Liver (tissue), 9 donors: ENCODE results near the gene CHST1. TPM values are rescaled to one million over a fixed set of nuclear protein-coding genes. Genes with fewer than 3 reads are reported as not detected.
A peak's percentile ranks its signal among the peaks of the same experiment; 100 is the strongest.

Experiments
- DNase-seq: peaks from one replicate; pipeline ENCODE4 v3.0.0-alpha.2; 2017; ENCODE audit warnings: low spot score
- H3K27ac ChIP-seq, 2 donors: one replicate each; pipeline ENCODE4 v1.7.0; 2013; ENCODE audit warnings: inconsistent platforms in 2 of 2, low read length in 2 of 2, control low read depth in 1 of 2, low read depth in 1 of 2, mild to moderate bottlenecking in 1 of 2
- H3K27me3 ChIP-seq, 4 donors: one replicate each; pipeline versions ENCODE4 v1.6.1 to v1.7.0; 2013; ENCODE audit warnings: low read length in 3 of 4, inconsistent platforms in 1 of 4, mild to moderate bottlenecking in 1 of 4, moderate library complexity in 1 of 4; ENCODE audit not compliant: control insufficient read depth in 4 of 4, insufficient read depth in 4 of 4
- H3K36me3 ChIP-seq, 4 donors: one replicate each; pipeline versions ENCODE4 v1.6.1 to v1.7.0; 2013; ENCODE audit warnings: low read length in 3 of 4, mild to moderate bottlenecking in 3 of 4, low read depth in 1 of 4, moderate library complexity in 1 of 4; ENCODE audit not compliant: control insufficient read depth in 4 of 4, insufficient read depth in 3 of 4
- H3K4me1 ChIP-seq, 4 donors: one replicate each; pipeline versions ENCODE4 v1.6.1 to v1.7.0; 2013; ENCODE audit warnings: low read length in 3 of 4, mild to moderate bottlenecking in 3 of 4, moderate library complexity in 1 of 4; ENCODE audit not compliant: control insufficient read depth in 4 of 4, insufficient read depth in 4 of 4
- H3K4me3 ChIP-seq, 3 donors: one replicate each; pipeline versions ENCODE4 v1.6.1 to v1.7.0; 2013; ENCODE audit warnings: low read length in 3 of 3, control low read depth in 1 of 3, low read depth in 1 of 3, mild to moderate bottlenecking in 1 of 3
- H3K9ac ChIP-seq, 2 donors: one replicate each; pipeline ENCODE4 v1.7.0; 2013; ENCODE audit warnings: low read length in 2 of 2, mild to moderate bottlenecking in 2 of 2, moderate library complexity in 2 of 2, control low read depth in 1 of 2, low read depth in 1 of 2
- H3K9me3 ChIP-seq, 4 donors: one replicate each; pipeline versions ENCODE4 v1.6.1 to v1.7.0; 2013; ENCODE audit warnings: low read length in 3 of 4; ENCODE audit not compliant: control insufficient read depth in 4 of 4
- EGR1 ChIP-seq, 2 donors: IDR thresholded peaks; 2 replicates each; pipeline ENCODE4 v1.6.1; 2016 to 2018; ENCODE audit warnings: antibody characterized with exemption in 2 of 2, low read depth in 2 of 2
- FOXA1 ChIP-seq: IDR thresholded peaks from 2 replicates; pipeline ENCODE4 v1.6.1; 2016; ENCODE audit warnings: antibody characterized with exemption
- FOXA2 ChIP-seq: IDR thresholded peaks from 2 replicates; pipeline ENCODE4 v1.6.1; 2016; ENCODE audit warnings: antibody characterized with exemption
- GABPA ChIP-seq, 2 donors: IDR thresholded peaks in 1 of 2; conservative IDR thresholded peaks in 1 of 2; 2 replicates each; pipeline ENCODE4 v1.6.1; 2016; ENCODE audit warnings: antibody characterized with exemption in 2 of 2, mild to moderate bottlenecking in 1 of 2, moderate library complexity in 1 of 2
- HNF4A ChIP-seq, 2 donors: conservative IDR thresholded peaks; 2 replicates each; pipeline ENCODE4 v1.6.1; 2016; ENCODE audit warnings: antibody characterized with exemption in 2 of 2, mild to moderate bottlenecking in 2 of 2
- HNF4G ChIP-seq: IDR thresholded peaks from 2 replicates; pipeline ENCODE4 v1.6.1; 2016; ENCODE audit warnings: antibody characterized with exemption
- JUND ChIP-seq, 2 donors: IDR thresholded peaks; 2 replicates each; pipeline ENCODE4 v1.6.1; 2016; ENCODE audit warnings: antibody characterized with exemption in 2 of 2
- NR2F2 ChIP-seq: IDR thresholded peaks from 2 replicates; pipeline ENCODE4 v1.6.1; 2016; ENCODE audit warnings: antibody characterized with exemption
- RAD21 ChIP-seq, 2 donors: IDR thresholded peaks; 2 replicates each; pipeline ENCODE4 v1.6.1; 2016; ENCODE audit warnings: antibody characterized with exemption in 2 of 2, mild to moderate bottlenecking in 2 of 2
- SP1 ChIP-seq: IDR thresholded peaks from 2 replicates; pipeline ENCODE4 v1.6.1; 2018; ENCODE audit warnings: antibody characterized with exemption, mild to moderate bottlenecking
- TAF1 ChIP-seq: conservative IDR thresholded peaks from 2 replicates; pipeline ENCODE4 v1.6.1; 2016; ENCODE audit warnings: antibody characterized with exemption, mild to moderate bottlenecking
- YY1 ChIP-seq: IDR thresholded peaks from 2 replicates; pipeline ENCODE4 v1.6.1; 2016; ENCODE audit warnings: antibody characterized with exemption, mild to moderate bottlenecking
- WGBS: extraction: QIAGEN DNeasy Blood & Tissue Kit; methylation state at CpG from one replicate; pipeline ENCODE4 v1.1.7; 2013; 5-methylcytosine and 5-hydroxymethylcytosine counted together
- polyA plus RNA-seq, 2 donors: library from polyadenylated mRNA; stranded (reverse) in 1 of 2; unstranded in 1 of 2; fragments of 200-250 nt in 1 of 2; fragments of >200 nt in 1 of 2; fragmentation: Nextera tagmentation in 1 of 2; extraction: Ambion mirVana in 1 of 2; gene quantifications; one replicate each; pipeline versions ENCODE4 v1.2.1 to v1.2.3, GENCODE V29; 2013 to 2015
- total RNA-seq, 2 donors: library from RNA; depleted of rRNA; stranded (reverse); fragments of >200 nt; gene quantifications; one replicate each; pipeline ENCODE4 v1.2.3, GENCODE V29; 2014
- TF ChIP-seq, protein P1 (sequence below): IDR thresholded peaks from 2 replicates; pipeline ENCODE4 v1.6.1; 2016; ENCODE audit warnings: antibody characterized with exemption
- TF ChIP-seq, protein P2 (sequence below): IDR thresholded peaks from 2 replicates; pipeline ENCODE4 v1.6.1; 2016; ENCODE audit warnings: antibody characterized with exemption
- TF ChIP-seq, protein P3 (sequence below): IDR thresholded peaks from 2 replicates; pipeline ENCODE4 v1.6.1; 2016; ENCODE audit warnings: antibody characterized with exemption
- TF ChIP-seq, protein P4 (sequence below): fragments of 150-350 bp; IDR thresholded peaks from 2 replicates; pipeline ENCODE4 v1.5.1; 2017; ENCODE audit warnings: improper control_type of control experiment, low read depth, low read length; ENCODE audit not compliant: missing input control
- TF ChIP-seq, protein P5 (sequence below): IDR thresholded peaks from 2 replicates; pipeline ENCODE4 v1.6.1; 2016; ENCODE audit warnings: antibody characterized with exemption, mild to moderate bottlenecking
- donor health status: healthy.
- donor health status: healthy.
- donor health status: healthy.
- donor health status: healthy.
- donor health status: healthy.

Gene CHST1
- total and polyA plus RNA-seq, 4 donors = 0.23 to 0.81 (median 0.45) TPM

DNA sequence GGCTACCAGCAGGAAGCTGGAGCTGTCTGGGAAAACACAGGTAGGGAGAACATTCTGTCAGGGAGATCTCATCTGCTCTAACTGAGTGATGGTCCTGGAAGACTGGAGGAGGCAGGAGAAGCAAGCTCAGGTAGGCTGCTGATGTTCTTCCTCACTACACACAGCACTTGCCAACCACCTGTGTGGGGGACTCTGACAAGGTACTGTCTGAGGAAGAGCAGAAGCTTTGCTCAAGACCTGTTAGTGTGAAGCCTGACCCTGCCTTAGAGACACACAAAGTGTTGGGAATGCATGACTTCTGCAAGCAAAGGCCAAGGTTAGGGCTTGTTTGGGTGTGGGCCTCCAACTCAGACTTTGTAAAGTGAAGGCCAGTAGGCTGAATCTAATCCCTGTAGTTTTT, 46.5 kb downstream of the CHST1 start (continued):
- no peak for TF ChIP-seq TAF1

DNA sequence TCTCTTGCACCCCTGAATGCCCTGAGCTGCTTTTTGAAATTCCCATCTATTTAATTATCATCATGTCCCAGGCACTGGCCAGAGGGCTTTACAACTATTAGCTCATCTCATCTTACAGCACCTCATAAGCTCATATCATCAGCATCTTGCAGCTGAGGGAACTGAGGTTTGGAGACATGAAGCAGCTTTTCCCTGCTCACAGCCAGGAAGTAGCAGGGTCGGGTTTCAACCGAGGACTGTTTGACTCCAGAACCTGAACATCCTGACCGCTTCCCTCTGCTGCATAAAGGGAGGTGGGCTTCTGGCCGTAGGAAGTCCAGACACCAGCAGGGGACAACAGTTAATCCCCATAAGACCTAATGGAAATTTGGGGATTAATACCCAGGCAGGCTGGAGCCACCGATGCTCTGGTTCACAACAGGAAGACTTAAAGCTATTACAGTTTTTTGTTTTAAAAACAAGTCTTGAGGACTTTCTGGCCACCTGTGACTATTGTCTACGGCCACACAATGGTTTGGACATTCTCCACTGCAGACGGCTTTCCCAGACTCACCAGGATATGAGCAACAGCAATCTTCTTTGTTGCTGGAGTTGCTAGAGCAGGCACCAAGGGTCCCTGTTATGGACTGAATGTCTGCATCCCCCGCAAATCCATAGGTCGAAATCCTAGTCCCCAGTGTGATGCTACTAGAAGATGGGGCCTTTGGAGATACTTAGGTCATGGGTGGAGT, 47.4 kb downstream of the CHST1 start:
- WGBS = 56% methylated on average over 9 of the region's 9 CpGs
- TF ChIP-seq, protein P1, sequence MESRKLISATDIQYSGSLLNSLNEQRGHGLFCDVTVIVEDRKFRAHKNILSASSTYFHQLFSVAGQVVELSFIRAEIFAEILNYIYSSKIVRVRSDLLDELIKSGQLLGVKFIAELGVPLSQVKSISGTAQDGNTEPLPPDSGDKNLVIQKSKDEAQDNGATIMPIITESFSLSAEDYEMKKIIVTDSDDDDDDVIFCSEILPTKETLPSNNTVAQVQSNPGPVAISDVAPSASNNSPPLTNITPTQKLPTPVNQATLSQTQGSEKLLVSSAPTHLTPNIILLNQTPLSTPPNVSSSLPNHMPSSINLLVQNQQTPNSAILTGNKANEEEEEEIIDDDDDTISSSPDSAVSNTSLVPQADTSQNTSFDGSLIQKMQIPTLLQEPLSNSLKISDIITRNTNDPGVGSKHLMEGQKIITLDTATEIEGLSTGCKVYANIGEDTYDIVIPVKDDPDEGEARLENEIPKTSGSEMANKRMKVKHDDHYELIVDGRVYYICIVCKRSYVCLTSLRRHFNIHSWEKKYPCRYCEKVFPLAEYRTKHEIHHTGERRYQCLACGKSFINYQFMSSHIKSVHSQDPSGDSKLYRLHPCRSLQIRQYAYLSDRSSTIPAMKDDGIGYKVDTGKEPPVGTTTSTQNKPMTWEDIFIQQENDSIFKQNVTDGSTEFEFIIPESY = no peak
- TF ChIP-seq FOXA1 (no peak), HNF4G (no peak), RAD21 (IDR thresholded peaks at IDR 0.05) (no peak), FOXA2 (no peak), GABPA (IDR thresholded peaks at IDR 0.05 in 1 of 2, conservative IDR thresholded peaks at IDR 0.05 in 1 of 2) (no peak), NR2F2 (no peak), SP1 (no peak), TAF1 (no peak)
- TF ChIP-seq, protein P2, sequence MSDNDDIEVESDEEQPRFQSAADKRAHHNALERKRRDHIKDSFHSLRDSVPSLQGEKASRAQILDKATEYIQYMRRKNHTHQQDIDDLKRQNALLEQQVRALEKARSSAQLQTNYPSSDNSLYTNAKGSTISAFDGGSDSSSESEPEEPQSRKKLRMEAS = no peak
- TF ChIP-seq, protein P3, sequence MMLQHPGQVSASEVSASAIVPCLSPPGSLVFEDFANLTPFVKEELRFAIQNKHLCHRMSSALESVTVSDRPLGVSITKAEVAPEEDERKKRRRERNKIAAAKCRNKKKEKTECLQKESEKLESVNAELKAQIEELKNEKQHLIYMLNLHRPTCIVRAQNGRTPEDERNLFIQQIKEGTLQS = no peak
- peaks cover 6 to 17% (median 10%) of the 10 kb centered on the region in 4 donors for H3K9me3 ChIP-seq
- no peaks in the 10 kb centered on the region for H3K4me1 ChIP-seq
- no peak overlapping the region for H3K27ac ChIP-seq
- H3K4me3 ChIP-seq = no peak overlapping the region
- DNase-seq = no peak
- H3K9ac ChIP-seq = no peak overlapping the region
- peaks cover 0 to 2% (median 0%) of the 10 kb centered on the region in 4 donors for H3K27me3 ChIP-seq
- H3K36me3 ChIP-seq = no peaks in the 10 kb centered on the region

DNA sequence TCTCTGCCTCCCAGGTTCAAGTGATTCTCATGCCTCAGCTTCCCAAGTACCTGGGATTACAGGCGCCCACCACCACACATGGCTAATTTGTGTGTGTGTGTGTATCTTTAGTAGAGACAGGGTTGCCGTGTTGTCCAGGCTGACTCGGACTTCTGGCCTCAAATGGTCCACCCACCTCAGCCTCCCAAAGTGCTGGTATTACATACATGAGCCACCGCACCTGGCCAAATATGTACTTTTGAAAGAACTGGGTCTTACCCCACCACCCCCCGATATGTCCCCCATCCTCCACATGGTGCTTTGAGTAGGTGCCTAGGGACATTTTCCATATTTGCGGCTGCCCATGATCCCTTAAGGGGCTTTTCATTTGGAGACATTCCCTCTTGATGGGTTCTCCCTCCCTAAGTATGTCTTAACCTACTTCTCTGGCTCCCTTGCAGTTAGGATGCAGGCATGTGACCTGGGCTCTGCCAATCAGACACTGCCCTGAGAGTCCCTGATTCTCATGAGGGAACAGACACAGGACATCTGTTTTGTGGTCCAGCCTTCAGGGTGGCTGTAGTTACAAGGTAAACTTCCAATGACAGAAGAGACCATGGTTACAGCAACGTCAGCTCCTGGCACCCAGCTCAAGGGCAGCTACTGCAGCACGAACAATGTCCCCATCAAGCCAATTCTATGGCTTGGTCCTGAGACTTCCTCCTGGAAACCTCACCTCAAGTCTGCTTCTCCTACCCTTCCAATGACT, 48.4 kb downstream of the CHST1 start:
- Histone ChIP-seq H3K36me3 (no peaks in the 10 kb centered on the region), H3K4me1 (no peaks in the 10 kb centered on the region), H3K4me3 (no peak overlapping the region), H3K27ac (no peak overlapping the region), H3K27me3 (peaks cover 0 to 2% (median 0%) of the 10 kb centered on the region in 4 donors), H3K9ac (no peak overlapping the region), H3K9me3 (peaks cover 6 to 17% (median 10%) of the 10 kb centered on the region in 4 donors)
- 85% methylated on average over 8 of the region's 8 CpGs for WGBS
- peak; percentile 5 for DNase-seq
- TF ChIP-seq RAD21 (IDR thresholded peaks at IDR 0.05) (no peak), TAF1 (no peak), JUND (IDR thresholded peaks at IDR 0.05) (no peak), FOXA1 (no peak), HNF4A (conservative IDR thresholded peaks at IDR 0.05) (no peak), EGR1 (IDR thresholded peaks at IDR 0.05; ENCODE audit: low read depth in 2 of 2) (no peak), HNF4G (no peak), YY1 (no peak), NR2F2 (no peak), FOXA2 (no peak), GABPA (IDR thresholded peaks at IDR 0.05 in 1 of 2, conservative IDR thresholded peaks at IDR 0.05 in 1 of 2) (no peak)
- TF ChIP-seq, protein P1 = no peak
- TF ChIP-seq, protein P3 = no peak
- TF ChIP-seq, protein P4, sequence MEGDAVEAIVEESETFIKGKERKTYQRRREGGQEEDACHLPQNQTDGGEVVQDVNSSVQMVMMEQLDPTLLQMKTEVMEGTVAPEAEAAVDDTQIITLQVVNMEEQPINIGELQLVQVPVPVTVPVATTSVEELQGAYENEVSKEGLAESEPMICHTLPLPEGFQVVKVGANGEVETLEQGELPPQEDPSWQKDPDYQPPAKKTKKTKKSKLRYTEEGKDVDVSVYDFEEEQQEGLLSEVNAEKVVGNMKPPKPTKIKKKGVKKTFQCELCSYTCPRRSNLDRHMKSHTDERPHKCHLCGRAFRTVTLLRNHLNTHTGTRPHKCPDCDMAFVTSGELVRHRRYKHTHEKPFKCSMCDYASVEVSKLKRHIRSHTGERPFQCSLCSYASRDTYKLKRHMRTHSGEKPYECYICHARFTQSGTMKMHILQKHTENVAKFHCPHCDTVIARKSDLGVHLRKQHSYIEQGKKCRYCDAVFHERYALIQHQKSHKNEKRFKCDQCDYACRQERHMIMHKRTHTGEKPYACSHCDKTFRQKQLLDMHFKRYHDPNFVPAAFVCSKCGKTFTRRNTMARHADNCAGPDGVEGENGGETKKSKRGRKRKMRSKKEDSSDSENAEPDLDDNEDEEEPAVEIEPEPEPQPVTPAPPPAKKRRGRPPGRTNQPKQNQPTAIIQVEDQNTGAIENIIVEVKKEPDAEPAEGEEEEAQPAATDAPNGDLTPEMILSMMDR = no peak
- TF ChIP-seq, protein P5, sequence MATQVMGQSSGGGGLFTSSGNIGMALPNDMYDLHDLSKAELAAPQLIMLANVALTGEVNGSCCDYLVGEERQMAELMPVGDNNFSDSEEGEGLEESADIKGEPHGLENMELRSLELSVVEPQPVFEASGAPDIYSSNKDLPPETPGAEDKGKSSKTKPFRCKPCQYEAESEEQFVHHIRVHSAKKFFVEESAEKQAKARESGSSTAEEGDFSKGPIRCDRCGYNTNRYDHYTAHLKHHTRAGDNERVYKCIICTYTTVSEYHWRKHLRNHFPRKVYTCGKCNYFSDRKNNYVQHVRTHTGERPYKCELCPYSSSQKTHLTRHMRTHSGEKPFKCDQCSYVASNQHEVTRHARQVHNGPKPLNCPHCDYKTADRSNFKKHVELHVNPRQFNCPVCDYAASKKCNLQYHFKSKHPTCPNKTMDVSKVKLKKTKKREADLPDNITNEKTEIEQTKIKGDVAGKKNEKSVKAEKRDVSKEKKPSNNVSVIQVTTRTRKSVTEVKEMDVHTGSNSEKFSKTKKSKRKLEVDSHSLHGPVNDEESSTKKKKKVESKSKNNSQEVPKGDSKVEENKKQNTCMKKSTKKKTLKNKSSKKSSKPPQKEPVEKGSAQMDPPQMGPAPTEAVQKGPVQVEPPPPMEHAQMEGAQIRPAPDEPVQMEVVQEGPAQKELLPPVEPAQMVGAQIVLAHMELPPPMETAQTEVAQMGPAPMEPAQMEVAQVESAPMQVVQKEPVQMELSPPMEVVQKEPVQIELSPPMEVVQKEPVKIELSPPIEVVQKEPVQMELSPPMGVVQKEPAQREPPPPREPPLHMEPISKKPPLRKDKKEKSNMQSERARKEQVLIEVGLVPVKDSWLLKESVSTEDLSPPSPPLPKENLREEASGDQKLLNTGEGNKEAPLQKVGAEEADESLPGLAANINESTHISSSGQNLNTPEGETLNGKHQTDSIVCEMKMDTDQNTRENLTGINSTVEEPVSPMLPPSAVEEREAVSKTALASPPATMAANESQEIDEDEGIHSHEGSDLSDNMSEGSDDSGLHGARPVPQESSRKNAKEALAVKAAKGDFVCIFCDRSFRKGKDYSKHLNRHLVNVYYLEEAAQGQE = no peak
